ENCODE measurements around the gene NSUN2.
"Not testable (repeated sequence)": the region's sequence is repeated elsewhere in the genome, so short reads cannot be mapped to it uniquely, and the experiment has no call there.

DNA sequence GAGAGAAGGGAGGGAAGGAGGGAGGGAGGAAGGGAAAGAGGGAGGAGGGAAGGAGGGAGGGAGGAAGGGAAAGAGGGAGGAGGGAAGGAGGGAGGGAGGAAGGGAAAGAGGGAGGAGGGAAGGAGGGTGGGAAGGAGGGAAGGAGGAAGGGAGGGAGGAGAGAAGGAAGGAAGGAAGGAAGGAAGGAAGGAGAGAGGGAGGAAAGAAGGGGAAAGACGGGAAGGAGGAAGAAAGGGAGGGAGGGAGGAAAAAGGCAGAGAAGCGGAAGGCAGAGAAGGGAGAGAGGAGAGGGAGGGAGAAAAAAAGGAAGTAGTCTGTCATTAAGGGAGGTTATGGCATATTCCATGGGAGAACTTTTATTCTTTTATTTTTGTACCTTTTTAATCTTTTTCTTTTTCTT lies 61.2 kb downstream of the NSUN2 start:
- TF ChIP-seq, protein P1, sequence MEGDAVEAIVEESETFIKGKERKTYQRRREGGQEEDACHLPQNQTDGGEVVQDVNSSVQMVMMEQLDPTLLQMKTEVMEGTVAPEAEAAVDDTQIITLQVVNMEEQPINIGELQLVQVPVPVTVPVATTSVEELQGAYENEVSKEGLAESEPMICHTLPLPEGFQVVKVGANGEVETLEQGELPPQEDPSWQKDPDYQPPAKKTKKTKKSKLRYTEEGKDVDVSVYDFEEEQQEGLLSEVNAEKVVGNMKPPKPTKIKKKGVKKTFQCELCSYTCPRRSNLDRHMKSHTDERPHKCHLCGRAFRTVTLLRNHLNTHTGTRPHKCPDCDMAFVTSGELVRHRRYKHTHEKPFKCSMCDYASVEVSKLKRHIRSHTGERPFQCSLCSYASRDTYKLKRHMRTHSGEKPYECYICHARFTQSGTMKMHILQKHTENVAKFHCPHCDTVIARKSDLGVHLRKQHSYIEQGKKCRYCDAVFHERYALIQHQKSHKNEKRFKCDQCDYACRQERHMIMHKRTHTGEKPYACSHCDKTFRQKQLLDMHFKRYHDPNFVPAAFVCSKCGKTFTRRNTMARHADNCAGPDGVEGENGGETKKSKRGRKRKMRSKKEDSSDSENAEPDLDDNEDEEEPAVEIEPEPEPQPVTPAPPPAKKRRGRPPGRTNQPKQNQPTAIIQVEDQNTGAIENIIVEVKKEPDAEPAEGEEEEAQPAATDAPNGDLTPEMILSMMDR (IDR thresholded peaks at IDR 0.05; ENCODE audit: low read length) = not testable (repeated sequence)
- not testable (repeated sequence) for TF ChIP-seq EZH2 (optimal IDR thresholded peaks at IDR 0.05; ENCODE audit: low read depth, low read length)
